ENCODE results near the gene OSBPL10.

OSBPL10 gene

DNA sequence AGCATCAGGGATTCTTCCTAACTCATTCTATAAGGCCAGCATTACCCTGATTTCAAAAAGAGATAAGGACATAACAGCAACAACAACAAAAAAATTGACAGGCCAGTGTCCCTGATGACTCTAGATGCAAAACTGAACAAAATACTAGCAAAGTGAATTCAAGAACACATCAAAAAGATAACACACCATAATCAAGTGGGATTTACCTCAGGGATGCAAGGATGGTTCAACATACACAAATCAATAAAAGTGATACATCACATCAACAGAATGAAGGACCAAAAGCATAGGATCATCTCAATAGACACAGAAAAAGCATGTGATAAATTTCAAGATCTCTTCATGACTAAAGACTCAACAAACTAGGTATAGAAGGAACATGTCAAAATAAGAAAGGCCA, 328.8 kb downstream of the OSBPL10 start:
- Histone ChIP-seq H3K9me3 (ENCODE audit: low read length) (peaks cover 37% of the 10 kb centered on the region), H3K36me3 (ENCODE audit: insufficient read depth, low read length) (peaks cover 83% of the 10 kb centered on the region), H3F3A (ENCODE audit: insufficient read depth, low read length) (no peaks in the 10 kb centered on the region), H3K27me3 (ENCODE audit: insufficient read depth, low read length) (no peaks in the 10 kb centered on the region), H3K4me1 (ENCODE audit: insufficient read depth, low read length, severe bottlenecking) (no peaks in the 10 kb centered on the region), H3K4me3 (ENCODE audit: low read depth, low read length, poor library complexity, severe bottlenecking) (no peak overlapping the region), H3K27ac (ENCODE audit: low read depth, low read length, poor library complexity, severe bottlenecking) (no peak overlapping the region), H3K79me2 (ENCODE audit: insufficient read depth, low read length) (no peaks in the 10 kb centered on the region), H3K9me2 (ENCODE audit: low read depth, low read length) (no peaks in the 10 kb centered on the region), H2AFZ (ENCODE audit: low read length) (no peak overlapping the region), H3K4me2 (ENCODE audit: low read length) (no peak overlapping the region), H4K20me1 (ENCODE audit: insufficient read depth, low read length) (no peaks in the 10 kb centered on the region), H3K9ac (ENCODE audit: low read length) (no peak overlapping the region)
- no peak for TF ChIP-seq EZH2 (IDR thresholded peaks at IDR 0.05; ENCODE audit: borderline replicate concordance, low read length)
- TF ChIP-seq, protein P1, sequence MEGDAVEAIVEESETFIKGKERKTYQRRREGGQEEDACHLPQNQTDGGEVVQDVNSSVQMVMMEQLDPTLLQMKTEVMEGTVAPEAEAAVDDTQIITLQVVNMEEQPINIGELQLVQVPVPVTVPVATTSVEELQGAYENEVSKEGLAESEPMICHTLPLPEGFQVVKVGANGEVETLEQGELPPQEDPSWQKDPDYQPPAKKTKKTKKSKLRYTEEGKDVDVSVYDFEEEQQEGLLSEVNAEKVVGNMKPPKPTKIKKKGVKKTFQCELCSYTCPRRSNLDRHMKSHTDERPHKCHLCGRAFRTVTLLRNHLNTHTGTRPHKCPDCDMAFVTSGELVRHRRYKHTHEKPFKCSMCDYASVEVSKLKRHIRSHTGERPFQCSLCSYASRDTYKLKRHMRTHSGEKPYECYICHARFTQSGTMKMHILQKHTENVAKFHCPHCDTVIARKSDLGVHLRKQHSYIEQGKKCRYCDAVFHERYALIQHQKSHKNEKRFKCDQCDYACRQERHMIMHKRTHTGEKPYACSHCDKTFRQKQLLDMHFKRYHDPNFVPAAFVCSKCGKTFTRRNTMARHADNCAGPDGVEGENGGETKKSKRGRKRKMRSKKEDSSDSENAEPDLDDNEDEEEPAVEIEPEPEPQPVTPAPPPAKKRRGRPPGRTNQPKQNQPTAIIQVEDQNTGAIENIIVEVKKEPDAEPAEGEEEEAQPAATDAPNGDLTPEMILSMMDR (IDR thresholded peaks at IDR 0.05; ENCODE audit: low read length) = no peak

DNA sequence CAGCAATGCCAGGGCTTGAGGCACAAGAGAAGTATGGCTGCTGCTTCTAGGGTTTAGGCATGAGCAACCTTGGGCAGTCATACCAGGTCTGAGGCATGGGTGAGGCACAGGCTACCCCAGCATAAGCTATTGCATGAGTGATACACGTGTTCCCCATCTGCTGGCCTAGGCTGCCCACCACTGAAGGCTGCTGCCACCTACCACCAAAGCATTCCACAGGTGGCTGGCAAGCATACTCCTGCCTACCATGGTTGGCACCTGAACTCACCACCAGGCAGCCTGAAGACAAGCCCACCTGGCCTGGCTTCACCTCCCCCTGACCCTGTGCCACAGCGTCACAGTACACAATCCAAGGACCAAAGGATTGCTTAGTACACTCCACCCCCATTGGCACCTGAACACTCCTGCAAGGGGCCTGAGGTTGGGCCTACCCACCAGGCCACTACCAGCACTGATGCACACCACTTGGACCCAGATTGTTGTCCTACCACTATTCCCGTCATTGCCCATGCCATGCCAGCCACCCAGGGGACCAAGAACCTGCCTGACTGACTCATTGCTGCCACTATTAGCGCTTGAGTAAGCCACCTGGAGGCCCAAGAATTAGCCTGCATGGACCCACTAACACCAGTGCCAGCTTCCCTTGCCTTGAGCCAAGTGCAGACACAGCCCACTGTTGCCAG, 332.6 kb downstream of the OSBPL10 start:
- Histone ChIP-seq H3K4me3 (ENCODE audit: low read depth, low read length, poor library complexity, severe bottlenecking) (no peak overlapping the region), H3K9ac (ENCODE audit: low read length) (no peak overlapping the region), H3K79me2 (ENCODE audit: insufficient read depth, low read length) (no peaks in the 10 kb centered on the region), H3K4me2 (ENCODE audit: low read length) (no peak overlapping the region), H3F3A (ENCODE audit: insufficient read depth, low read length) (no peaks in the 10 kb centered on the region), H3K36me3 (ENCODE audit: insufficient read depth, low read length) (peaks cover 65% of the 10 kb centered on the region), H4K20me1 (ENCODE audit: insufficient read depth, low read length) (no peaks in the 10 kb centered on the region), H3K27ac (ENCODE audit: low read depth, low read length, poor library complexity, severe bottlenecking) (no peak overlapping the region), H2AFZ (ENCODE audit: low read length) (no peak overlapping the region), H3K27me3 (ENCODE audit: insufficient read depth, low read length) (no peaks in the 10 kb centered on the region), H3K9me3 (ENCODE audit: low read length) (peaks cover 20% of the 10 kb centered on the region; the same call in 1 of the 2 replicates), H3K4me1 (ENCODE audit: insufficient read depth, low read length, severe bottlenecking) (no peaks in the 10 kb centered on the region), H3K9me2 (ENCODE audit: low read depth, low read length) (no peaks in the 10 kb centered on the region)
- TF ChIP-seq, protein P1 (IDR thresholded peaks at IDR 0.05; ENCODE audit: low read length) = no peak
- no peak for TF ChIP-seq EZH2 (IDR thresholded peaks at IDR 0.05; ENCODE audit: borderline replicate concordance, low read length)

DNA sequence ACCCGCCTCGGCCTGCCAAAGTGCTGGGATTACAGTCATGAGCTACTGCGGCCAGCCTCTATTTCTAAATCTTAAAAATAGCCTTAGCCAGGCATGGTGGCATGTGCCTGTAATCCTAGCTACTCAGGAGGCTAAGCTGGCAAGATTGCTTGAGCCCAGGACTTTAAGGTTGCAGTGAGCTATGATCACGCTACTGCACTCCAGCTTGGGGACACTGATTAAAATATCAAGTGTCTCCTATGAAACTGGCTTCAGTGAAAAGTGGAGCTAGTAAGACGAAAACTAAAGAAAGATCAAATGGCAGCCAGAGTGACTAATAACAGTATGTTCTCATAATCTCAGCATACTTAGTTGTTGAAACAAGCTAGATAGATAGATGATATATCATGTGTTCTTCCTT, 335.8 kb downstream of the OSBPL10 start:
- Histone ChIP-seq H3K9me3 (ENCODE audit: low read length) (peaks cover 8% of the 10 kb centered on the region; the same call in 1 of the 2 replicates), H3K4me2 (ENCODE audit: low read length) (no peak overlapping the region), H3K27me3 (ENCODE audit: insufficient read depth, low read length) (no peaks in the 10 kb centered on the region), H4K20me1 (ENCODE audit: insufficient read depth, low read length) (no peaks in the 10 kb centered on the region), H3K4me3 (ENCODE audit: low read depth, low read length, poor library complexity, severe bottlenecking) (no peak overlapping the region), H3K4me1 (ENCODE audit: insufficient read depth, low read length, severe bottlenecking) (no peaks in the 10 kb centered on the region), H3K9ac (ENCODE audit: low read length) (no peak overlapping the region), H3K9me2 (ENCODE audit: low read depth, low read length) (no peaks in the 10 kb centered on the region), H3K27ac (ENCODE audit: low read depth, low read length, poor library complexity, severe bottlenecking) (no peak overlapping the region), H3K79me2 (ENCODE audit: insufficient read depth, low read length) (no peaks in the 10 kb centered on the region), H3F3A (ENCODE audit: insufficient read depth, low read length) (no peaks in the 10 kb centered on the region), H3K36me3 (ENCODE audit: insufficient read depth, low read length) (peaks cover 45% of the 10 kb centered on the region), H2AFZ (ENCODE audit: low read length) (no peak overlapping the region)
- TF ChIP-seq, protein P1 (IDR thresholded peaks at IDR 0.05; ENCODE audit: low read length) = no peak
- TF ChIP-seq EZH2 (IDR thresholded peaks at IDR 0.05; ENCODE audit: borderline replicate concordance, low read length) = no peak

Data from OCI-LY1 (cell line).